Measurements from ENCODE around the gene DENND1A.

- TF ChIP-seq SMAD3 (CRISPR knock-in tag; IDR thresholded peaks at IDR 0.05), result no peak
- no peak for TF ChIP-seq ZNF746 (CRISPR knock-in tag; IDR thresholded peaks at IDR 0.05)
- no peak for TF ChIP-seq HCFC1 (IDR thresholded peaks at IDR 0.05; ENCODE audit: low read depth, low read length)
- TF ChIP-seq SAFB2 (CRISPR knock-in tag; IDR thresholded peaks at IDR 0.05; ENCODE audit: borderline replicate concordance, low read depth), result no peak
- TF ChIP-seq CTCF (CRISPR knock-in tag; IDR thresholded peaks at IDR 0.05), result no peak
- no peak for TF ChIP-seq ZNF496 (CRISPR knock-in tag; IDR thresholded peaks at IDR 0.05; ENCODE audit: insufficient replicate concordance)
- no peak for TF ChIP-seq NFKBIZ (CRISPR knock-in tag; IDR thresholded peaks at IDR 0.05)
- no peak for TF ChIP-seq REST (IDR thresholded peaks at IDR 0.05; ENCODE audit: borderline replicate concordance in 1 of 2, low read depth in 1 of 2, low read length in 2 of 2)
- no peak for TF ChIP-seq ARID5B (CRISPR knock-in tag; IDR thresholded peaks at IDR 0.05)
- no peak for TF ChIP-seq MEIS2 (CRISPR knock-in tag; IDR thresholded peaks at IDR 0.05)
- no peak for TF ChIP-seq ZSCAN22 (CRISPR knock-in tag; IDR thresholded peaks at IDR 0.05)
- TF ChIP-seq NFIC (IDR thresholded peaks at IDR 0.05; ENCODE audit: low read length), result no peak
- TF ChIP-seq ZNF513 (CRISPR knock-in tag; conservative IDR thresholded peaks at IDR 0.05), result no peak
- TF ChIP-seq TAF1 (CRISPR knock-in tag; IDR thresholded peaks at IDR 0.05), result no peak
Observed at GRCh38 chr9:123342247-123342646, 587.7 kb downstream of the DENND1A start.
